IPS-NIHi11 (cell line): ENCODE measurements around the gene NFKBIL1.

ENCODE experiments used
- DNase-seq: peaks from one replicate; pipeline ENCODE4 v3.0.0; 2012; ENCODE audit warnings: mixed read lengths, low spot score

NFKBIL1 gene

DNA sequence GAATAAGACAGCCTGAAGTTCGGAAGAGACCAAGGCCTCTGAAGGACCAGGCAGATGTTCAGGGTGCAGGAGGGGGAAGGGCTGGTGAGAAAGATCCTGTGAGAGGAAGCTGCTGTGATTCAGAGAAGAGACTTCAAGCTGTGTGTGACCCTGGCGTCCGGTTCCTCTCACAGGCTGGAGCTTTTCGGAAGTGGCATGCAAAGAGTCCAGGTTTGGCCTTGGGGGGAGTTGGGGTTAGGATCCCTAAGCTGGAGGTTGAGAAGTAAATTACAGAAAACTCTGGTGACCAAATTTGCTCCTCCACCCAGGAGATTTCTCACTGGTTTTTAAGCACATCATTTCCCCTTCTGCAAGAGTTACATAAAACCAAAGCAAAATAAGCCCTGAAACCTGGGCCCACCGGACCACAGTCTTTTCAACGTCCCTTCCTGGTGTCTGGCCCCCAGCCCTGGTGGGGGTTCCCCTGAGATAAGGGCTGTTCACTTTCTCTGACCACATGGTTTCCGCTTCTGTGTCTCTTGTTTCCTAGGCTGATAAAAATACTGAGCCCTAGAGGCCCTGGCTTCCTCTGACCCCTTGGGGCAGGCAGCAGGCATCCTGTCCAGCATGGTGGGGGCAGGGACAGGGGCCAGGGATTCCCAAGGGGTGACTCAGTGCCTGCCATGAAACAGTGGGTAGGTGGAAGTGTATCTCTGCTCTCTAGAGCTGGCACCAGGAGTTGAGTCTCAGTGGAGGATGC, 12.7 kb downstream of the NFKBIL1 start:
- no peak for DNase-seq

DNA sequence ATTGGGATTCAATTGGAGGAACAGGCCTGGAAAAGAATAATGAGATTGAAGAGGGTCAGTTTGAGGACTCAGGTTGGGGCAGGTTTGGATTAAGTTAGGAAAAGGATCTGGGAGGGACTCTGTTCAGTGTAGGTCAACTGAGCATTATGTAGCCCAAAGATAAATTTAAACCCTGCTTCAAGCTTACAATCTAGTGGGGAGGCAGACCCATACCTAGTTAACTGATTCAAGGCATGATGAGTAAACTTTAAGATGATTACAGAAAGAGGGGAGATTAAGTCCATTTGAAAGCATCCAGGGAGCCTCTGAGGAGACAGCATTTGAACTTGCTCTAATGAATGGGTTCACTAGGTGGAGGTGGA, 13.3 kb downstream of the NFKBIL1 start:
- no peak for DNase-seq

DNA sequence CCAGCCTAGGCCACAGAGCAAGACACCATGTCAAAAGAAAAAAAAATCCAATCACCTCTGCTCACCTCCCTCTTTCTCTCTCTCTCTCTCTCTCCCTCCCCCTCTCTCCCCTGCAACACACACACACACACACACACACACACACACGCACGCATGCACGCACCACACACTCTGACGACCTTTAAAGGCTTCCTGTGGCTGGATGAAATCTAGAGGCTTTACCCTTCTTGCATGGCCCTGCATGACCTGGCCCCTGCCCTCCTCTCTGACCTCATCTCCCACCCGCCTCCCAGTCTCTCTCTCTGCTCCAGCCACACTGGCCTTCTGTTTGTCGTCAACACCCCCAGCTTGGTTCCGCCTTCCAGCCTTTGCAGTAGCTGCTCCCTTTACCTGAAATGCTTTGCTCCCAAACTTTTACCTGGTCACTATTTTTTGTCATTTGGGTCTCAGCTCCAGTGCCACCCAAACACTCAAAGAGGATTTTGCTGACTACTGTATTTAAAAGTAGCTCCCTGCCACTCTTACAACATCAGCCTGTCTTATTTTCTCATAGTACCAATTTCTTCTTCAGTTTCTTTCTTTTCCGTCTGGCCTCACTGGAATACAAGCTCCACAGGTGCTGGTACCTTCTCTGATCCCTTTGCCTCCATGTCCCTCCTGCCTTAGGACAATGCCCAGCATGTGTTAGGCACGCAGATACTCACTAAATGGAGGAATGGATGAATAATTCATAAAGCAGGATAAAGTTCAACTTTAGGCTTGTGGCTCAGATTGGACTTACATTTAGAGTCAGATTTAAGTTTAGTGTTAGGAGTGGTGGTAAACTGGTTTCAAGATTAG, 20.3 kb downstream of the NFKBIL1 start:
- no peak for DNase-seq

DNA sequence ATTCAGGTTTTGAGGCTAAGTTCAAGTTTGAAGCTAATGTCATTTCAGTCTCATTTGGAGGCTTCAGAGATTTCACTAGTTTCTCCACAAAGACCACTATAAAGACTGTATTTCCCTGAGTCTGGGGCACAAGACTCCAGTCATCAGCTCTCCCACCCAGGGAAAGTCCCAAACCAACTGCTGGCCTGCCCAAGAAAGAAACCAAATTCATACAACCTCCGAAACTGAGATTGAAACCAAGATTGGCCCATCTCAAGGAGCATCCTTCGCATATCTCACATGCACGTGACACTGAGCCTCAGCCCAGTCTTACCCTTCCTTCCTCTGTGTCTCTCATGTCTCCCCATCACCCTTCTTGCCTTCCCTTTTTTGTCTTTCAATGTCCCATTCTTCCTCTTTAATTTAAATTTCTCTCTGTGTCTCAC, 21.1 kb downstream of the NFKBIL1 start:
- DNase-seq = no peak

DNA sequence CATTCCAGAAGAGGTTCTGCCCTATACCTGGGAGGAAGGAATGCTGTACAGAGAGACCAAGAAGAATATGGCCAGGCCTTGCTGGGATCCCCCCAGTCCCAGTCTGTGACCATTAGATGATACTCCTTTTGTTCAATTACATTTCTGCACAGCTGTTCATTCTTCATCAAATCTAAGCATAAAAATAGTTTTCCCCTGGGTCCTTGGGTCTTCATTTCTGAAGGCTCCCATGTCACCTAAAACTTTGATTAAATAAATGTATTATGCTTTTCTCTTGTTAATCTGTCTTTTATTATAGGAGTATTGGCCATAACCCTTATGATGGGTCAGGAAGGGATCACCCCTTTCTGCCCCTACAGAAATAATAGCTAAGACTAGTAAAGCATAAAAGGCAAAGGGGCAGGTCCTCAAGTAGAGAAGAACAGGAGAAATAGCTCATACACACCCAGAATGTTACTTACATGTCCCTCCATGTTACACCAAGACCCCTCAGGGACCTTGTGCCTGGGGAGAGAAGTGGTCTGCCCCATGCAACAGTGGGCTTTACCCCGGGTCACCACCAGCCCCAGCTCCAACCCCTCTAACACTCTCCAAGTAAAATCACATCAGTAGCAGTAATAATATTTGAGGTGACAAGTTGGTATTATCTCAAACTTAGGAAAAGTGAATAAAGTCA, 22.6 kb downstream of the NFKBIL1 start:
- DNase-seq = no peak

DNA sequence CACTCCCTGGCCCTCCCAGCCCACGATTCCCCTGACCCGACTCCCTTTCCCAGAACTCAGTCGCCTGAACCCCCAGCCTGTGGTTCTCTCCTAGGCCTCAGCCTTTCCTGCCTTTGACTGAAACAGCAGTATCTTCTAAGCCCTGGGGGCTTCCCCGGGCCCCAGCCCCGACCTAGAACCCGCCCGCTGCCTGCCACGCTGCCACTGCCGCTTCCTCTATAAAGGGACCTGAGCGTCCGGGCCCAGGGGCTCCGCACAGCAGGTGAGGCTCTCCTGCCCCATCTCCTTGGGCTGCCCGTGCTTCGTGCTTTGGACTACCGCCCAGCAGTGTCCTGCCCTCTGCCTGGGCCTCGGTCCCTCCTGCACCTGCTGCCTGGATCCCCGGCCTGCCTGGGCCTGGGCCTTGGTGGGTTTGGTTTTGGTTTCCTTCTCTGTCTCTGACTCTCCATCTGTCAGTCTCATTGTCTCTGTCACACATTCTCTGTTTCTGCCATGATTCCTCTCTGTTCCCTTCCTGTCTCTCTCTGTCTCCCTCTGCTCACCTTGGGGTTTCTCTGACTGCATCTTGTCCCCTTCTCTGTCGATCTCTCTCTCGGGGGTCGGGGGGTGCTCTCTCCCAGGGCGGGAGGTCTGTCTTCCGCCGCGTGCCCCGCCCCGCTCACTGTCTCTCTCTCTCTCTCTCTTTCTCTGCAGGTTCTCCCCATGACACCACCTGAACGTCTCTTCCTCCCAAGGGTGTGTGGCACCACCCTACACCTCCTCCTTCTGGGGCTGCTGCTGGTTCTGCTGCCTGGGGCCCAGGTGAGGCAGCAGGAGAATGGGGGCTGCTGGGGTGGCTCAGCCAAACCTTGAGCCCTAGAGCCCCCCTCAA, 24.9 kb downstream of the NFKBIL1 start, which contains the start of gene LTA:
Gene LTA, plus strand, starts transcription at position 249 of the 871 bp plus-strand sequence. Its CDS starts 454 bp downstream, at position 703.
- no peak for DNase-seq

DNA sequence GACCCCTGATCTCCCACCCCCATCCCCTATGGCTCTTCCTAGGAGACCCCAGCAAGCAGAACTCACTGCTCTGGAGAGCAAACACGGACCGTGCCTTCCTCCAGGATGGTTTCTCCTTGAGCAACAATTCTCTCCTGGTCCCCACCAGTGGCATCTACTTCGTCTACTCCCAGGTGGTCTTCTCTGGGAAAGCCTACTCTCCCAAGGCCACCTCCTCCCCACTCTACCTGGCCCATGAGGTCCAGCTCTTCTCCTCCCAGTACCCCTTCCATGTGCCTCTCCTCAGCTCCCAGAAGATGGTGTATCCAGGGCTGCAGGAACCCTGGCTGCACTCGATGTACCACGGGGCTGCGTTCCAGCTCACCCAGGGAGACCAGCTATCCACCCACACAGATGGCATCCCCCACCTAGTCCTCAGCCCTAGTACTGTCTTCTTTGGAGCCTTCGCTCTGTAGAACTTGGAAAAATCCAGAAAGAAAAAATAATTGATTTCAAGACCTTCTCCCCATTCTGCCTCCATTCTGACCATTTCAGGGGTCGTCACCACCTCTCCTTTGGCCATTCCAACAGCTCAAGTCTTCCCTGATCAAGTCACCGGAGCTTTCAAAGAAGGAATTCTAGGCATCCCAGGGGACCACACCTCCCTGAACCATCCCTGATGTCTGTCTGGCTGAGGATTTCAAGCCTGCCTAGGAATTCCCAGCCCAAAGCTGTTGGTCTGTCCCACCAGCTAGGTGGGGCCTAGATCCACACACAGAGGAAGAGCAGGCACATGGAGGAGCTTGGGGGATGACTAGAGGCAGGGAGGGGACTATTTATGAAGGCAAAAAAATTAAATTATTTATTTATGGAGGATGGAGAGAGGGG, 26.1 kb downstream of the NFKBIL1 start:
- DNase-seq = no peak

DNA sequence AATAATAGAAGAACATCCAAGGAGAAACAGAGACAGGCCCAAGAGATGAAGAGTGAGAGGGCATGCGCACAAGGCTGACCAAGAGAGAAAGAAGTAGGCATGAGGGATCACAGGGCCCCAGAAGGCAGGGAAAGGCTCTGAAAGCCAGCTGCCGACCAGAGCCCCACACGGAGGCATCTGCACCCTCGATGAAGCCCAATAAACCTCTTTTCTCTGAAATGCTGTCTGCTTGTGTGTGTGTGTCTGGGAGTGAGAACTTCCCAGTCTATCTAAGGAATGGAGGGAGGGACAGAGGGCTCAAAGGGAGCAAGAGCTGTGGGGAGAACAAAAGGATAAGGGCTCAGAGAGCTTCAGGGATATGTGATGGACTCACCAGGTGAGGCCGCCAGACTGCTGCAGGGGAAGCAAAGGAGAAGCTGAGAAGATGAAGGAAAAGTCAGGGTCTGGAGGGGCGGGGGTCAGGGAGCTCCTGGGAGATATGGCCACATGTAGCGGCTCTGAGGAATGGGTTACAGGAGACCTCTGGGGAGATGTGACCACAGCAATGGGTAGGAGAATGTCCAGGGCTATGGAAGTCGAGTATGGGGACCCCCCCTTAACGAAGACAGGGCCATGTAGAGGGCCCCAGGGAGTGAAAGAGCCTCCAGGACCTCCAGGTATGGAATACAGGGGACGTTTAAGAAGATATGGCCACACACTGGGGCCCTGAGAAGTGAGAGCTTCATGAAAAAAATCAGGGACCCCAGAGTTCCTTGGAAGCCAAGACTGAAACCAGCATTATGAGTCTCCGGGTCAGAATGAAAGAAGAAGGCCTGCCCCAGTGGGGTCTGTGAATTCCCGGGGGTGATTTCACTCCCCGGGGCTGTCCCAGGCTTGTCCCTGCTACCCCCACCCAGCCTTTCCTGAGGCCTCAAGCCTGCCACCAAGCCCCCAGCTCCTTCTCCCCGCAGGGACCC, 27.0 kb downstream of the NFKBIL1 start:
- no peak for DNase-seq

DNA sequence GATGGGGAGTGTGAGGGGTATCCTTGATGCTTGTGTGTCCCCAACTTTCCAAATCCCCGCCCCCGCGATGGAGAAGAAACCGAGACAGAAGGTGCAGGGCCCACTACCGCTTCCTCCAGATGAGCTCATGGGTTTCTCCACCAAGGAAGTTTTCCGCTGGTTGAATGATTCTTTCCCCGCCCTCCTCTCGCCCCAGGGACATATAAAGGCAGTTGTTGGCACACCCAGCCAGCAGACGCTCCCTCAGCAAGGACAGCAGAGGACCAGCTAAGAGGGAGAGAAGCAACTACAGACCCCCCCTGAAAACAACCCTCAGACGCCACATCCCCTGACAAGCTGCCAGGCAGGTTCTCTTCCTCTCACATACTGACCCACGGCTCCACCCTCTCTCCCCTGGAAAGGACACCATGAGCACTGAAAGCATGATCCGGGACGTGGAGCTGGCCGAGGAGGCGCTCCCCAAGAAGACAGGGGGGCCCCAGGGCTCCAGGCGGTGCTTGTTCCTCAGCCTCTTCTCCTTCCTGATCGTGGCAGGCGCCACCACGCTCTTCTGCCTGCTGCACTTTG, 28.0 kb downstream of the NFKBIL1 start, which contains the start of gene TNF:
Gene TNF, plus strand, starts transcription at position 231 of the 567 bp plus-strand sequence. Its CDS starts 177 bp downstream, at position 408.
- no peak for DNase-seq

DNA sequence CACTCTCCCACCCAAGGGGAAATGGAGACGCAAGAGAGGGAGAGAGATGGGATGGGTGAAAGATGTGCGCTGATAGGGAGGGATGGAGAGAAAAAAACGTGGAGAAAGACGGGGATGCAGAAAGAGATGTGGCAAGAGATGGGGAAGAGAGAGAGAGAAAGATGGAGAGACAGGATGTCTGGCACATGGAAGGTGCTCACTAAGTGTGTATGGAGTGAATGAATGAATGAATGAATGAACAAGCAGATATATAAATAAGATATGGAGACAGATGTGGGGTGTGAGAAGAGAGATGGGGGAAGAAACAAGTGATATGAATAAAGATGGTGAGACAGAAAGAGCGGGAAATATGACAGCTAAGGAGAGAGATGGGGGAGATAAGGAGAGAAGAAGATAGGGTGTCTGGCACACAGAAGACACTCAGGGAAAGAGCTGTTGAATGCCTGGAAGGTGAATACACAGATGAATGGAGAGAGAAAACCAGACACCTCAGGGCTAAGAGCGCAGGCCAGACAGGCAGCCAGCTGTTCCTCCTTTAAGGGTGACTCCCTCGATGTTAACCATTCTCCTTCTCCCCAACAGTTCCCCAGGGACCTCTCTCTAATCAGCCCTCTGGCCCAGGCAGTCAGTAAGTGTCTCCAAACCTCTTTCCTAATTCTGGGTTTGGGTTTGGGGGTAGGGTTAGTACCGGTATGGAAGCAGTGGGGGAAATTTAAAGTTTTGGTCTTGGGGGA, 28.7 kb downstream of the NFKBIL1 start:
- no peak for DNase-seq

DNA sequence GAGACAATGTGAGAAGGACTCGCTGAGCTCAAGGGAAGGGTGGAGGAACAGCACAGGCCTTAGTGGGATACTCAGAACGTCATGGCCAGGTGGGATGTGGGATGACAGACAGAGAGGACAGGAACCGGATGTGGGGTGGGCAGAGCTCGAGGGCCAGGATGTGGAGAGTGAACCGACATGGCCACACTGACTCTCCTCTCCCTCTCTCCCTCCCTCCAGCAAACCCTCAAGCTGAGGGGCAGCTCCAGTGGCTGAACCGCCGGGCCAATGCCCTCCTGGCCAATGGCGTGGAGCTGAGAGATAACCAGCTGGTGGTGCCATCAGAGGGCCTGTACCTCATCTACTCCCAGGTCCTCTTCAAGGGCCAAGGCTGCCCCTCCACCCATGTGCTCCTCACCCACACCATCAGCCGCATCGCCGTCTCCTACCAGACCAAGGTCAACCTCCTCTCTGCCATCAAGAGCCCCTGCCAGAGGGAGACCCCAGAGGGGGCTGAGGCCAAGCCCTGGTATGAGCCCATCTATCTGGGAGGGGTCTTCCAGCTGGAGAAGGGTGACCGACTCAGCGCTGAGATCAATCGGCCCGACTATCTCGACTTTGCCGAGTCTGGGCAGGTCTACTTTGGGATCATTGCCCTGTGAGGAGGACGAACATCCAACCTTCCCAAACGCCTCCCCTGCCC, 29.6 kb downstream of the NFKBIL1 start:
- no peak for DNase-seq

DNA sequence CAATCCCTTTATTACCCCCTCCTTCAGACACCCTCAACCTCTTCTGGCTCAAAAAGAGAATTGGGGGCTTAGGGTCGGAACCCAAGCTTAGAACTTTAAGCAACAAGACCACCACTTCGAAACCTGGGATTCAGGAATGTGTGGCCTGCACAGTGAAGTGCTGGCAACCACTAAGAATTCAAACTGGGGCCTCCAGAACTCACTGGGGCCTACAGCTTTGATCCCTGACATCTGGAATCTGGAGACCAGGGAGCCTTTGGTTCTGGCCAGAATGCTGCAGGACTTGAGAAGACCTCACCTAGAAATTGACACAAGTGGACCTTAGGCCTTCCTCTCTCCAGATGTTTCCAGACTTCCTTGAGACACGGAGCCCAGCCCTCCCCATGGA, 30.2 kb downstream of the NFKBIL1 start:
- no peak for DNase-seq

DNA sequence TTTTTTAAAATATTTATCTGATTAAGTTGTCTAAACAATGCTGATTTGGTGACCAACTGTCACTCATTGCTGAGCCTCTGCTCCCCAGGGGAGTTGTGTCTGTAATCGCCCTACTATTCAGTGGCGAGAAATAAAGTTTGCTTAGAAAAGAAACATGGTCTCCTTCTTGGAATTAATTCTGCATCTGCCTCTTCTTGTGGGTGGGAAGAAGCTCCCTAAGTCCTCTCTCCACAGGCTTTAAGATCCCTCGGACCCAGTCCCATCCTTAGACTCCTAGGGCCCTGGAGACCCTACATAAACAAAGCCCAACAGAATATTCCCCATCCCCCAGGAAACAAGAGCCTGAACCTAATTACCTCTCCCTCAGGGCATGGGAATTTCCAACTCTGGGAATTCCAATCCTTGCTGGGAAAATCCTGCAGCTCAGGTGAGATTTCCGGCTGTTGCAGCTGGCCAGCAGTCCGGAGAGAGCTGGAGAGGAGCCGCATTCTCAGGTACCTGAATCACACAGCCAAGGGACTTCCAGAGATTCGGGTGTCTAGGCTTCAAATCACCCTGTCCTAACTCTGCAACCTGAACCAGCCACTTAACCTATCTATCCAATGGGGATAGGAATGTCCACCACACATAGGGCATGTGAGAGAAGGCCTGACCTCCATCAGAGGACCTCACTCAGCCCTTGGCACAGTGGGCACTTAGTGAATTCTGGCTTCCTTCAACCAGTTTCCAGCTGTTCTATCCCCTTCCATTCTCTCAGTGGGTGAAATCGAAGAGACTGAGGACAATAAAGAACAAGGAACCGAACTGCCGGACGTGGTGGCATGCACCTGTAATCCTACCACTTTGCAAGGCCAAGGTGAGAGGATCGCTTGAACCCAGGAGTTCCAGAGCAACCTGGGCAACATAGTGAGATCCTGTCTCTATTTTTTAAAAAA, 31.0 kb downstream of the NFKBIL1 start:
- DNase-seq = no peak

DNA sequence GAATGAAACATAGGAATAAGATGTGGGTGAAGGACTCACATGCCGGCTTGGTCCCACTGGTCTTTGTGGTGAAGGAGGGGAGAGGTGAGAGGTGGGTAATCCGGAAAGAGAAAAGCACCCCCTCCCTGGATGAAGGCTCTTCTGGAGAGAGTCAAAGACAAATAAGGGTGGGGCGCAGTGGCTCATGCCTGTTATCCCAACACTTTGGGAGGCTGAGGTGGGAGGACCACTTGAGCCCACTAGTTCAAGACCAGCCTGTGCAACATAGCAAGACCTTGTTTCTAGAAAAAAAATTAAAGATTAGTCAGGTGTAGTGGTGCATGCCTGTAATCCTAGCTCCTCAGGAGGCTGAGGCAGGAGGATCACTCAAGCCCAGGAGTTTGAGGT, 31.7 kb downstream of the NFKBIL1 start:
- no peak for DNase-seq

DNA sequence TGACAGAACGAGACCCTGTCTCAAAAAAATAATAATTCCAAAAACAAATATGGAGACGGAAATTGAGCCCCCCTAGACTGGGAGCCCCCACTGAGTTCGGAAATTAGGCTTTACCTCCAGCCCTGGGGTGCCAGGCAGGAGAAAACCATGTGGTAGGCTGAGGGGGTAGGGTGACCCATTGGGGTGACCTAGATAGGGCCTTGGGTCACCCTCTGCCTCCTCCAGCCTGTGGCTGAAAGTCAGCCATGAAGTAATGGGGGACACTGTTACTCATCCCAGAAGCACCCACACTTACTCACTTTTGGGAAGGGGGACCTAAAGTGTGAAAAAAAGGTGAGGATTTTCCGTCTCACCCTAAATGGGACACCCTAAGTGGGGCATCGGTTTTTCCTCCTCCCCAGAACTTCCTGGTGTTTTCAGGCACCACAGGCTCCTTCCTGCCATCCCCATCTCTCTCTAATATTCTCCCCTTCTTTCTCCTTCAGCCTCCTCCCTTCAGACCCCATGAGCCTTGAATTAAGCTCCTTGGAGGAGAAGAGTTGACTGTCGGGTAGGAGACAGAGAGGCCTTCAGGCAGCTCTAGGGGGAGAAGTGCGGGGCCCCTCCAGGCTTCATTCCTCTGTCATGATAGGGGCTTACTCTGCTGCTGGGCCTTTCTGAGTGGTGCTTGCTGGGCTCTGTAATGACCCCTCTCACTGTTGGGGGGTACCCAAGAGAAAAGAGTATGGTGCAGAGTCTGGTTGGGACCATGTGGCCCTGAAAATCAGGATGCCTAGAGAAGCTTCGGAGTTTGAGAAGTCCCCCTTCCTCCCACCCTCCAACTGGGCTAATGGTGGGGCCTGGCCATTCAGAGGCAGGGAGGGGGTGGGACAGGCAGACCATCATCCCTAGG, 32.4 kb downstream of the NFKBIL1 start:
- no peak for DNase-seq

DNA sequence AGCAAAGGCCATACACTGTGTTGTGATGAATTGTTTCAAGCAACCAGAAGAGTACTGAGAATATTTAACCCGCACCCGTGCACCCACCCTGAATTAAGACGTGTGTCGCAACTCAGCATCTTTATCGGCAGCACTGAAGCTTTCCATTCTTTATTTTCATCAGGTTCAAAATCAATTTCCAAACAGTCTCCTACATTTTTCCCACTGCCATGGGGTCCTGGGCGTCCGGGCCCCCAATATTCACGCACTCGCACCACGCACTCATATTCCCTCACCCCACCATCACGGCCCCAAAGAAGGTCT, 33.0 kb downstream of the NFKBIL1 start:
- no peak for DNase-seq
